Measurements from ENCODE around the gene FAM171A1.

DNA sequence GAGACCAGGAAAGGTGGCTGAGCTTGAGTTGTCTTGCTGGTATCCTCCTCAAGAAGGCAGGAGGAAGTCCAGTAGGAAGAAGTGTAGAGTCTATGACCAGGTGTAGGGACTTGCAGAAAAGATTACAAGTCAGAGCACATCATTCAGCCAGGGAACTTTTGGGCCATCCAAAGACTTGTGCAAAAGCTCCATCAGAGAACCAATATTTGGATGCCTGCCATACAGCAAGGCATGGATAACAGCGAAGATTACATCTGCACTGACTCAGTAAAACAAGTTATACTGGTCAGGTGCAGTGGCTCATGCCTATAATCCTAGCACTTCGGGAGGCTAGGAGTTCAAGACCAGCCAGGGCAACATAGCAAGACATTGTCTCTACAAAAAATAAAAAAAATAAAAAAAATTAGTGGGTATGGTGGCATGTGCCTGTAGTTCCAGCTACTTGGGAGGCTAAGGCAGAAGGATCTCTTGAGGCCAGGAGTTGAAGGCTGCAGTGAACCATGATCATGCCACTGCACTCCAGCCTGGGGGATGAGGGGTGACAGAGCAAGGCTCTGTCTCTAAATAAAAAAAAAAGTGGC lies 189.4 kb downstream of the FAM171A1 start:
- TF ChIP-seq, protein P1, sequence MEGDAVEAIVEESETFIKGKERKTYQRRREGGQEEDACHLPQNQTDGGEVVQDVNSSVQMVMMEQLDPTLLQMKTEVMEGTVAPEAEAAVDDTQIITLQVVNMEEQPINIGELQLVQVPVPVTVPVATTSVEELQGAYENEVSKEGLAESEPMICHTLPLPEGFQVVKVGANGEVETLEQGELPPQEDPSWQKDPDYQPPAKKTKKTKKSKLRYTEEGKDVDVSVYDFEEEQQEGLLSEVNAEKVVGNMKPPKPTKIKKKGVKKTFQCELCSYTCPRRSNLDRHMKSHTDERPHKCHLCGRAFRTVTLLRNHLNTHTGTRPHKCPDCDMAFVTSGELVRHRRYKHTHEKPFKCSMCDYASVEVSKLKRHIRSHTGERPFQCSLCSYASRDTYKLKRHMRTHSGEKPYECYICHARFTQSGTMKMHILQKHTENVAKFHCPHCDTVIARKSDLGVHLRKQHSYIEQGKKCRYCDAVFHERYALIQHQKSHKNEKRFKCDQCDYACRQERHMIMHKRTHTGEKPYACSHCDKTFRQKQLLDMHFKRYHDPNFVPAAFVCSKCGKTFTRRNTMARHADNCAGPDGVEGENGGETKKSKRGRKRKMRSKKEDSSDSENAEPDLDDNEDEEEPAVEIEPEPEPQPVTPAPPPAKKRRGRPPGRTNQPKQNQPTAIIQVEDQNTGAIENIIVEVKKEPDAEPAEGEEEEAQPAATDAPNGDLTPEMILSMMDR (IDR thresholded peaks at IDR 0.05; ENCODE audit: extremely low read depth in 1 of 2, insufficient read depth in 1 of 2, low read depth in 1 of 2, low read length in 2 of 2): no peak
- TF ChIP-seq POLR2AphosphoS5 (IDR thresholded peaks at IDR 0.05; ENCODE audit: insufficient read depth, low read depth, low read length): no peak
- no peak for TF ChIP-seq POLR2A (IDR thresholded peaks at IDR 0.05; ENCODE audit: low read depth, low read length)
- TF ChIP-seq FOS (IDR thresholded peaks at IDR 0.05; ENCODE audit: borderline replicate concordance, insufficient read depth, low read length): no peak
- no peak for TF ChIP-seq JUN (IDR thresholded peaks at IDR 0.05; ENCODE audit: borderline replicate concordance, insufficient read depth, insufficient read length, low read depth)
- TF ChIP-seq EZH2 (IDR thresholded peaks at IDR 0.05; ENCODE audit: borderline replicate concordance, low read depth, low read length, severe bottlenecking): no peak
- no peak for TF ChIP-seq GATA2 (IDR thresholded peaks at IDR 0.05; ENCODE audit: insufficient read depth, insufficient read length, low read depth, low read length)
- TF ChIP-seq, protein P2, sequence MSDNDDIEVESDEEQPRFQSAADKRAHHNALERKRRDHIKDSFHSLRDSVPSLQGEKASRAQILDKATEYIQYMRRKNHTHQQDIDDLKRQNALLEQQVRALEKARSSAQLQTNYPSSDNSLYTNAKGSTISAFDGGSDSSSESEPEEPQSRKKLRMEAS (IDR thresholded peaks at IDR 0.05; ENCODE audit: insufficient read depth, insufficient read length): no peak
- no peak for TF ChIP-seq MYC (IDR thresholded peaks at IDR 0.05; ENCODE audit: low read depth, low read length)

Data from endothelial cell of umbilical vein (primary cell).